DMS153 (cell line): Measurements from ENCODE around the gene SEMA4D.

Source experiments
- DNase-seq: peaks from one replicate; lab custom pipeline; 2025; lab: John Stamatoyannopoulos, UW

Gene SEMA4D

DNA sequence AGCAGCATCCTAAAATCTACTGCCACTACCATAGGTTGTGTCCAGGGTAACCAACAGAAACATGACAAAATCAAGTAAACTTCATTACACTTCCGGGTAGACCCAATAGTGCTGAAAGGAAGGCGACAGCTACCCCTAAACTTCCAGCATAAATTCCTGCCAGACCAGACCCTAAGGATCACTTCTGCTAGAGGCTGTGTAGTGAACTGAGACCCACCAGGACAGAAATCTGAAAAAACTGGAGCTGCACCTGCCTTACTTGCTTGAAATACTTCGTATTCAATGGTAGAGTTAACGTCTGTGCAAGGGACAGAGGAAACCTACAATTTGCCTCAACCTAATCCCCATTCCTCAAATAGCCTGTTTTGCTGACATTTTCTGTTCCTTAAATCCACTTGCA lies 180.6 kb downstream of the SEMA4D start:
- no peak for DNase-seq

DNA sequence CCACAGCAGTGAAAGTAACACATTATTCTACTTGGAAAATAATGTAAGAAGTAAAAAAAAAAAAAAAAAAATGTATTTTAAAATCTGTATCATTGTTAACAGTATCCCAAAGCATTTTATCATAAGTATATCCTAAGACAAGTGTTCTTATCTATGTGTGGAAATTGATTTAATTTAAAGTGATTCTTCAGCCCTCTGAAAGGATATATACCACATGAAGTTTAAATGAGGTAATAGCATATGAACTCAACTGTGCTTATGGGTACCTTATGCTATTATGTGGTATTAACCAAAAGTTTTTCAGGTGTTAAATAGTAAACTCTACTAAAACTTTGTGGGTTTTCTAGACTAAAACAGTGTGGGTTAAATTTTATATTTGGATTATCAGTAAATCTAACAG lies 182.4 kb downstream of the SEMA4D start:
- DNase-seq = no peak

- no peak for DNase-seq
These were observed 183.0 kb downstream of the SEMA4D start for GRCh38 chr9:89314955-89315354.

DNA sequence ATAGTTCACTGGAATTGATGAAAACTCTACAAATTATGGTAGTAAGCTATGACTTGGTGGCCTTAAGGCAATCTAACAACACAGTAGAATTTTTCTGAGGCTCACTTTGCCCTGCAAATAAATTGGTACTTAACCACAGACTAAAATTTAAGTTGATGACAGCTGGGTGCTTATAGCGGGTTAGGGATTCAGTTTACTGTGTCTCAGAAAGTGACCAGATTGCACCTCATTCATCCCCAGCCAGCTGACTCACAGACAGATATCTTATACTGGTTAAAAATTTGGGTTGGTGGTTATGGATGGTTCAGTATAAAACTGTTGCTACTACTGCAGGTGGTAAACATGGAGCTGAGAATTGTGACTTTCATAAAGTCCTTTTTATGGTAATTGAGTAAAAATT lies 184.1 kb downstream of the SEMA4D start:
- no peak for DNase-seq

DNA sequence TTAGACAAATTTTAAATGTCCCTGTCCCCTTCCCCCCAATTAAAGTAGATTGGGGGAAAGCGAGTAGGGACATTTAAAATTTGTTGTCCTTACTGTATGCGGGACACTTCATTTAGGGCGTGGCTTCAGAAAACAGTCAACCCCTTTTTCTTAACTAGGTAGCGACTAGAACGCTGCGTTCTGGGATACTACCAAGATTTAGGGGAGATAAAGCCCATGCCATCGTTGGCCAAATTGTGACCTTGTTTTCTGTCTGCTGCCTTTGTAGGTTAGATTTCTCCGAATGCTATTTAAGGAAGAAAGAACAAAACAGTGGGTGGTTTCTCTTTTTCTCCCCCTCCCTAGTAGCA lies 185.7 kb downstream of the SEMA4D start:
- DNase-seq = no peak

DNA sequence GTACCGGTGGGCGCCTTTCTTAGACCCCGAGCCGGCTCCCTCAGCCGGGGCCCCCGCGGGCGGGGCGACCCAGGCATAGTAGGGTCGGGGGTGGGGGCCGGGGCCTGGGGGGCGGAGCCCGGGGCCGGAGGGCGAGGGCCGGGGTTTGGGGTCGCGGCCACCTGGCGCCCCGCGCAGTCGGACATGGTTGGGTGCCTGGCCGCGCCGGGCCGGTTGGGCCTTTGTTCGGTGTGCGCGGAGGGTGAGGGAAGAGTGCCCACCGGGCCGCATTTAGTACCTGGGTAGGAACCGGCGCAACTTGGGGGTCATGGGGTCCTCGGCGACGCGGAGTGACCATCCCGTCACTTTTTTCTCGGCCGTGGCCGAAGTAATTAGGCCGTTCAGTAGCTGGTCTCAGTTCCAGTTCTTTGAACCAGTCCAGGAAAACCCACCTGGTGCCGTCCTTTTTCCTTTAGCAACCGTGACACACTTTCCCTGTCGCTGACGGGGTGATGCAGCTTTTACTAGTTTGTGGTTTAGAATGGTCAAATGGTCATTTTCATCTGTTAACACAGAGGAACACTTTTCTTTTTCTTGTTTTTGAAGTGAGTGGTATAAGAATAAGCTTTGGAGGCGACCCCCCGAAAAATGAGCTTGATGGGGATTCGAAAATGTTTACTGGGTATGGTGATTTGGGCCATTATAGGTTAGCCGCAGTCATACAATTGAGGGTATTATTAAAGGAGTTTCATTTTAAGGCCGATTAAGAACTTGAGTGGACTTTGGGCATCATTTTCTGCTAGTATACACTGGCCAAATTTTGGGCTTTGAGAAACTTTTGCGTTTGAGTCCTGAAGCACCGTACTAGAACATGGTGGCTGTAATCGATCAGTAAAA lies 186.3 kb downstream of the SEMA4D start:
- DNase-seq = no peak
